Measurements from ENCODE around the gene AP3S2.

DNA sequence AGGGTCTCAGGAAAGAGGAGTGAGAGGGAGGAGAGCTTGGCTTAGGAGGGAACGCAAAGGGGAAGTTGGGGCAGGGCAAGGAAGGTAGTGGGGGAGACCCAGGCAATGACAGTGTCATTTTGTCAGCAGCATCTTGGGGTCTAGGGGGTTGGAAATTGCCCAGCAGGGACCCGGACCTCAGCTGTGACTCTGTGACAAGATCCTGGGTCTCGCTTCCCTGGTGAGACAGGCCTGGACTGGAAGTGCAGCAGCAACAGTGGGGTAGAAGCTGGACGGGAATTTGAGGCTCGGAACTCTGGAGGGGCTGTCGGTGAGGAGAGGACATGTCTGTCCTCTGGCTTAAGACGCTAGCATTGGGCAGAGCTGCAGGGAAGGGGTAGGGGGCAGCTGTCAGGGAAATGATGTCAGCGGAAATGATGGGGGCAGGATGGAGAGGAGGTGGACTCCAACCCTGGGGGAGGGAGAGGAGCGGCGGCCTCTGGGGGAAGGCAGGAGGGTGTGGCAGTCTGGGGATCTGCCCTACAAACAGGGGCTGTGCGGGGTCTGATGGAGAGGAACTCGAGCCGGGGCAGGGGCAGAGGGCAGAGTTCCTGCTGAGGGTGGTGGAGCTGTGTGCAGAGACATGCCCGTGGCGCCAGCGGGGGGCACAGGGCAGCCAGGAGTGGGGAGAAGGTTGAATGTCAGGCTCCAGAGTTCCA, 91.4 kb downstream of the AP3S2 start:
- TF ChIP-seq CTCF (IDR thresholded peaks at IDR 0.05) (no peak), POLR2A (IDR thresholded peaks at IDR 0.05) (no peak)
